ENCODE data around the gene SCFD2. TPM values are rescaled to one million over a fixed set of nuclear protein-coding genes. Genes with fewer than 3 reads are reported as not detected.
"Not testable (repeated sequence)": the region's sequence is repeated elsewhere in the genome, so short reads cannot be mapped to it uniquely, and the experiment has no call there.

SCFD2 gene
- total RNA-seq, 1 donor from 2014 or later: 22.8 TPM

- H3K27me3 ChIP-seq: no peaks in the 10 kb centered on the region
- peaks cover 0 to 6% of the 10 kb centered on the region in 2 donors for H3K9me3 ChIP-seq
- TF ChIP-seq, protein P1, sequence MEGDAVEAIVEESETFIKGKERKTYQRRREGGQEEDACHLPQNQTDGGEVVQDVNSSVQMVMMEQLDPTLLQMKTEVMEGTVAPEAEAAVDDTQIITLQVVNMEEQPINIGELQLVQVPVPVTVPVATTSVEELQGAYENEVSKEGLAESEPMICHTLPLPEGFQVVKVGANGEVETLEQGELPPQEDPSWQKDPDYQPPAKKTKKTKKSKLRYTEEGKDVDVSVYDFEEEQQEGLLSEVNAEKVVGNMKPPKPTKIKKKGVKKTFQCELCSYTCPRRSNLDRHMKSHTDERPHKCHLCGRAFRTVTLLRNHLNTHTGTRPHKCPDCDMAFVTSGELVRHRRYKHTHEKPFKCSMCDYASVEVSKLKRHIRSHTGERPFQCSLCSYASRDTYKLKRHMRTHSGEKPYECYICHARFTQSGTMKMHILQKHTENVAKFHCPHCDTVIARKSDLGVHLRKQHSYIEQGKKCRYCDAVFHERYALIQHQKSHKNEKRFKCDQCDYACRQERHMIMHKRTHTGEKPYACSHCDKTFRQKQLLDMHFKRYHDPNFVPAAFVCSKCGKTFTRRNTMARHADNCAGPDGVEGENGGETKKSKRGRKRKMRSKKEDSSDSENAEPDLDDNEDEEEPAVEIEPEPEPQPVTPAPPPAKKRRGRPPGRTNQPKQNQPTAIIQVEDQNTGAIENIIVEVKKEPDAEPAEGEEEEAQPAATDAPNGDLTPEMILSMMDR (IDR thresholded peaks at IDR 0.05): no peak
- H3K36me3 ChIP-seq: peaks cover 0 to 4% of the 10 kb centered on the region in 2 donors
- no peaks in the 10 kb centered on the region for H3K4me1 ChIP-seq
- no peak for DNase-seq (ENCODE audit: low spot score in 2 of 2)
- intact Hi-C loops (cut with DNase I): no loop called here
- H3K27ac ChIP-seq: no peak overlapping the region
- no peak overlapping the region for H3K4me3 ChIP-seq
Measured at GRCh38 chr4:53267026-53267425, 98.8 kb downstream of the SCFD2 start.

- H3K27me3 ChIP-seq; H3K4me1 ChIP-seq; DNase-seq (ENCODE audit: low spot score in 2 of 2); H3K36me3 ChIP-seq; H3K27ac ChIP-seq; H3K4me3 ChIP-seq; intact Hi-C loops (cut with DNase I): not testable (repeated sequence)
- peaks cover 0 to 12% of the 10 kb centered on the region in 2 donors for H3K9me3 ChIP-seq
Measured at GRCh38 chr4:53255986-53256385, 109.9 kb downstream of the SCFD2 start.

- Histone ChIP-seq H3K4me1 (no peaks in the 10 kb centered on the region), H3K9me3 (peaks cover 0 to 6% of the 10 kb centered on the region in 2 donors), H3K27ac (no peak overlapping the region), H3K36me3 (no peaks in the 10 kb centered on the region), H3K4me3 (no peak overlapping the region), H3K27me3 (no peaks in the 10 kb centered on the region)
- intact Hi-C loops (cut with DNase I): no loop called here
- DNase-seq (ENCODE audit: low spot score in 2 of 2): no peak
- TF ChIP-seq, protein P1 (IDR thresholded peaks at IDR 0.05): no peak
Measured at GRCh38 chr4:53240573-53240972, 125.3 kb downstream of the SCFD2 start.

- H3K27me3 ChIP-seq; H3K4me1 ChIP-seq; H3K36me3 ChIP-seq; H3K9me3 ChIP-seq; DNase-seq (ENCODE audit: low spot score in 2 of 2); intact Hi-C loops (cut with DNase I); H3K4me3 ChIP-seq; H3K27ac ChIP-seq: not testable (repeated sequence)
Measured at GRCh38 chr4:53238352-53238751, 127.5 kb downstream of the SCFD2 start.

GRCh38 chr4:53237811-53238210 is 128.1 kb downstream of the SCFD2 start:
- H3K4me3 ChIP-seq; intact Hi-C loops (cut with DNase I); H3K27ac ChIP-seq; DNase-seq (ENCODE audit: low spot score in 2 of 2); H3K9me3 ChIP-seq; H3K4me1 ChIP-seq; H3K27me3 ChIP-seq; H3K36me3 ChIP-seq: not testable (repeated sequence)

GRCh38 chr4:53236624-53237023 is 129.2 kb downstream of the SCFD2 start:
- intact Hi-C loops (cut with DNase I); DNase-seq (ENCODE audit: low spot score in 2 of 2); H3K36me3 ChIP-seq; H3K9me3 ChIP-seq; H3K4me1 ChIP-seq; H3K27me3 ChIP-seq; H3K4me3 ChIP-seq; H3K27ac ChIP-seq: not testable (repeated sequence)

- TF ChIP-seq, protein P1 (IDR thresholded peaks at IDR 0.05): no peak
- DNase-seq (ENCODE audit: low spot score in 2 of 2): no peak
- Histone ChIP-seq H3K36me3 (no peaks in the 10 kb centered on the region), H3K4me3 (no peak overlapping the region), H3K9me3 (no peaks in the 10 kb centered on the region), H3K27ac (no peak overlapping the region), H3K27me3 (no peaks in the 10 kb centered on the region), H3K4me1 (no peaks in the 10 kb centered on the region)
- intact Hi-C loops (cut with DNase I): no loop called here
Measured at GRCh38 chr4:53235547-53235946, 130.3 kb downstream of the SCFD2 start.

DNA sequence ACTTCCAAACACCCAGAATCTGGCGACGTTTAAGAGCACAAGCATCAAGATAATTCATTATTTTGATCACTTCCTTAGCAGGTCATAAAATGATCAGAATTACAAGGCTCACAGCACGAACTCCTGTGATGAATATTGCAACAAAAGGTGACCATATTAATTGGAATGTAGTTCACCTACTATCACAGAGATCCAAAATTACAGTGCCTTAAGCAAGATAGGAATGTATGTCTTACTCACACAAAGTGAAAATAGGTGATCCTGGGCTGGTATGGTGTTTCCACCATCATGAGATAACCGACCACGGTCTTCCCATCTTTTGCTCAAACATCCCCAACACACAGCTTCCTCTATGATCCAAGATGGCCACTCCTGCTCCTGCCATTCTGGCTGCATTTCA is 131.2 kb downstream of the SCFD2 start:
- no peak overlapping the region for H3K4me3 ChIP-seq
- no peaks in the 10 kb centered on the region for H3K36me3 ChIP-seq
- TF ChIP-seq, protein P1 (IDR thresholded peaks at IDR 0.05): no peak
- no peak for DNase-seq (ENCODE audit: low spot score in 2 of 2)
- intact Hi-C loops (cut with DNase I): no loop called here
- no peaks in the 10 kb centered on the region for H3K27me3 ChIP-seq
- H3K27ac ChIP-seq: no peak overlapping the region
- no peaks in the 10 kb centered on the region for H3K9me3 ChIP-seq
- H3K4me1 ChIP-seq: no peaks in the 10 kb centered on the region
